ENCODE data around the gene DVL1.
A peak's percentile ranks its signal among the peaks of the same experiment; 100 is the strongest.
"Not testable (repeated sequence)": the region's sequence is repeated elsewhere in the genome, so short reads cannot be mapped to it uniquely, and the experiment has no call there.

Gene DVL1

DNA sequence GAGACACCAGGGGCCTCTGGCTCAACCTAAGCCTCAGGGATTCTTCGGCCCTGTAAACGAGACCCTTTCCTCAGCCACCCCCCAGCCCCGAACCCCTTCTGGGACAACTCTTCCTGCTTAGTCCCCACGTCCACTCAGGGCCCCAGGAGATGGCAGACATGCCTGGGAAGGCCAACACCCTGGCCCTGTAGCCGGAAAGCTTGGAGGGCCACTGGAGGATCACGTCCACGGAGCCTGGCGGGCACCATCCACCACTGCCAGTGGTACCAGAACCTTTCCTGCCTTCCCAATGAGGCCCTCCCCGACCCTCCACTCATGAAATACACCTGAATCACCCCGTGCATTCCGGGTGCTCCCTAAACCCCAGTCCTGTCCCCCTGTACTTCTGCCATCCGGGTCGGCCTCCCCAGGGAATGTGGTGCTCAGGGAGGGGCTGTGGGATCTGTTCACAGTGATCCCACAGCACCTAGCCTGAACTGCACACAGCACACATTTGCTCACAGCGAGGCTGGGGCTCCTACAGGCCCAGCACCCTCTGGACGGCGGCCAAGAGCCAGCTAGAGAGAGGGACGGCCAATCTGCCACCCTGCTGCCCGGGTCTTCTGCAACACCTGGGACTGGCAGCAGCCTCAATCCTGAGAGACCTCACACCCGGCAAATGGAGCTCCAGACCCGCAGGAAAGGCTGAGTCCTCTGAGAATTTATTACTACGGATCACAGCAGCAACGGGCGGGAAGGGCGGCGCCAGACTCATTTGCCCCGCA lies 24.0 kb upstream of the DVL1 start:
- no peak for DNase-seq

- DNase-seq: peak; percentile 52
Measured at GRCh38 chr1:1371746-1372711, 22.8 kb upstream of the DVL1 start.

- DNase-seq: no peak
Measured at GRCh38 chr1:1371364-1371745, 22.1 kb upstream of the DVL1 start.

GRCh38 chr1:1370771-1371300 lies 21.6 kb upstream of the DVL1 start:
- no peak for DNase-seq

- DNase-seq: not testable (repeated sequence)
Measured at GRCh38 chr1:1370094-1370493, 20.9 kb upstream of the DVL1 start.

DNA sequence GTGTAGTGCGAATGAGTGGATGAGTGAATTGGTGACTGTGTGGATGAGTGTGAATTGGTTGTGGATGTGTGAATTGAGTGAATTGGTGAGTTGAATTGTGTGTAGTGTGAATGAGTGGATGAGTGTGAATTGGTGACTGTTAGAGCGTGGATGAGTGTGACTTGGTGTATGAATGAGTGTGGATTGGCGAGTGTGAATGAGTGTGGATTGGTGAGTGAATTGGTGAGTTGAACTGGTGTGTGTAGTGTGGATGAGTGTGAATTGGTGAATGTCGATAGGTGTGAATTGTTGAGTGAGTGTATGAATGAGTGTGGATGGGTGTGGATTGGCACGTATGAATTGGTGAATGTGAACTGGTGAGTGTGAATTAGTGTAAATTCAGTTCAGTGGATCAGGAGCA lies 18.1 kb upstream of the DVL1 start:
- DNase-seq: no peak

GRCh38 chr1:1366699-1367066 lies 17.5 kb upstream of the DVL1 start:
- DNase-seq: no peak

GRCh38 chr1:1365875-1366698 lies 16.9 kb upstream of the DVL1 start:
- DNase-seq: no peak

DNA sequence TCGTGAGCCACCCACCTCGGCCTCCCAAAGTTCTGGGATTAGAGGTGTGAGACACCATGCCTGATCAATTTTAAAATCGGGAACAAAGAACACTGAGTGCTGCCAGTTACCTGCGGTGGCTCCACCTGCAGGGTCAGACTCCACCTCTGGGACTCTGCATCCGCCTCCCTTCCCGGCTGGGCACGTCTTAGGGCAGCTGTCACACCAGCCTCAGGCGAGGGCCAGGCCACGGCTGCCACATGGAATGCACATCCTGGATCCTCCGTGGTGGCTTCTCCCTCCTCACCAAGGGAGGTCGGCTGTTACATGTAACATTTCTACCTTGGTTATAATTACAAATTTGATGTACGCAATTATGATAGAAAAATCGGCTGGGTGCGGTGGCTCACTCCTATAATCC lies 15.0 kb upstream of the DVL1 start:
- DNase-seq: no peak

DNA sequence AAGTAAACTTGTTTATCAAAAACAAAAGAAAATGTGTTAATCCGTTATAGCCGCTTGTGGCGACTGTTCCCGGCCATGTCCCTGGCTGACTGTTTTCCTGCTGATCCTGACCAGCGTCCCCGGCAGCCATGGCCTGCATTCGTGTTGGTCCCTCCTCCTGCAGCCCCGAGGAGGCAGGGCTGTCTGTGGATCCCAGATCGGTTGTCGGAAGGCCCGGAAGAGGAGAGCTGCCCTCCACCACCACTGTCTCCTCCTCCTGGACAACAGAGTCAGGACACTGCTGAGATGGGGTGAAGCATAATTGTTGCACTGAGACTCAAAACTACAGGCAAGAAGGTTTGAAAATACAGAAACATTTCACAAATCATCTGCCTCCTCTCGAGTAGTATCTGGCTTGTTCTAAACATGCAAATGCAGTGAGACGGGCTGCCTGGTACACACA lies 12.8 kb upstream of the DVL1 start:
- DNase-seq: peak; percentile 83

DNA sequence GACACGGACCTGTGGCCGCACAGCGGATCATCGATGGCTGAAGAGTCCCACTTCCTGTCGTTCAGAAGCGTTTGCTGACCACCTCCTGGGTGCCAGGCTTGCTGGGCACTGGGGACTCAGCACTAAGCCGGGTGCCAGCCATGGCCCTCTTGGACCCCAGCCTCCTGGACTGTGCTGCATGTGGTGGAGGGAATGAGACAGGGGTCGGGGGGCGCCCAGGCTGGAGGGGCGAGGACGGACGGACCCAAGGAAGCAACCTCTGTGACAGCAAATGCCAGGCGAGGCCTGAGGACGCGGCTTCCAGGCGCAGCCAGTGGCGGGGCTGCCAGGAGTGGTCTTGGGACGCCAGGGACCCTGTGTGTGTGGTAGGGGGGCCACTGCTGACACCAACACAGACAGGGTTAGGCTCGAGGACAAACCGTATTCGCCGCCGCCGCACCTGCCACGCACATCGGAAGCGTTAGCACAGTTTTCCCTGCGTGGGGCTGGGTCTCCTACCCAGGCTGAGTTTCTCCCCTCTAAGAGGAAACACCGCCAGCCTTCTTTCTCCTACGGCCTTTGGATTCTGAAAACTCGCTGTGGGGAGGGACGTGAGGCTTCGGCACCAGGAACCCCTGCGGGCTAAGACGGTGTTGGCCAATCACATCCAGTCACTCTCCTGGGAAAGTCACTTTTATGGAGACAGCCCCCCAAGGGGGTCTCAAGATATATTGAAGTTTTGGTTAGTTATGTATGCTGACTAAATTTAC lies 12.2 kb upstream of the DVL1 start:
- DNase-seq: no peak

DNA sequence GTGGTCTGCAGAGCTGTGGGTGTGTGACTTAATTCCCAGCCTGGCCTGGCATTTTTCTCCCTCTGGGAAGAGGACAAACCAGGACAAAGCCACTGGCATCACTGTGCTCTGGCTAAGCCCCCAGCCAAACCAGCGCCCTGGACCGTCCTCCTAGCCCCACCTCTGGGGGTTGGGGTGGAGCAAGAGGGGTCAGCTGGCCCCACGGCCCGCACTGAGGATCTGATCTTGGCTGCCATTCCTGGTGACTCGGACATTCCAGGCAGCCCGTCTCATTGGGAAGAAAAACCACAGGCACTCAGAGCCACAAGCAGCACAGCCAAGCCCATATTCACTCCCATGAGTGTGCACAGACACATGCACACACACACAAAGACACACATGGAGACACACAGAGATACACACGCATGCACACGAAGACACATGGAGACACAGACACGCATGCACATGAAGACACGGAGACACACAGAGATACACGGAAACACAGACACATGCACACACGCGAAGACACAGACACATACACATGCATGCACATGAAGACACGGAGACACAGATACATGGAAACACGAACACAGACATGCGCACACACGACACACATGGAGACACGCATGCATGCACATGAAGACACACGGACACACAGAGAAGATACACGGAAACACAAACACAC lies 11.4 kb upstream of the DVL1 start:
- DNase-seq: peak; percentile 95

DNA sequence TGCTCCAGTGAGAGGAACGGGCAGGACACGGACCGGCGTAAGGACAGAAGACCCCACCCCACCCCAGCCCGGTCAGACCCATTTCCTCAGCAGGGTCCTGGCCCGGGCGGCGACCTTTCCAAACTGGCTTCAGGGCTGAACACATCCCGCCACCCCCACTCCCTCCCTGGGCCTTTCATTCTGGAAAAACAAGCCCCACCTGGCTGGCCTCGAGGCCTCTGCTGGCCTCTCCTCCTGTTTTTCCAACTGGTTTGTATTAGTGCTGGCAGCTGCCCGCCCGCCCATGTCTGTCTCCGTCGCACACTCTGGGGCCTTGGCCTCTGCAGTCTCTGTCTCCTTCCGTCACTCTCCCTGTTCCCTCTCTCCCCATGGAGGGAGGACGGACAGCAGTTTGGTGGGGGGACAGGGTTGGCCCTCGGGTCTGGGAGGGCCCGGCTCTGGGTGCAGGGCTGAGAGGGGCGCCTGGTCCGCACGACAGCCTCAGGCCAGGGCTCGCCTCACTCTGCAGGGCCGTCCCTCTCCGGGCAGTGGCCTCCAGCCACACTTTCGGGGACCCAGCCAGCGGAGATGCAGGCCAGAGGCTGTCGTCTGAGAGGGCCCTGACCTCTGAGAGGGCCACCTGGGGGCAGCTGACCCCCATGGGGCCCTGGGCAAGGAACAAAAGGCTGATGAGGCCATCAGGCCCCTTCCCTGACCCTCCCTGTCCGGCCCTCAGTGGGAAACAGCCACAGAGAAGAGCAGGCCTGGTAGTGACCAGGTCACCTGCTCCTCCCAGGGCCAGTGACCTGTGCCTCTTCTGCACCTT lies 10.6 kb upstream of the DVL1 start:
- peak; percentile 83 for DNase-seq

DNA sequence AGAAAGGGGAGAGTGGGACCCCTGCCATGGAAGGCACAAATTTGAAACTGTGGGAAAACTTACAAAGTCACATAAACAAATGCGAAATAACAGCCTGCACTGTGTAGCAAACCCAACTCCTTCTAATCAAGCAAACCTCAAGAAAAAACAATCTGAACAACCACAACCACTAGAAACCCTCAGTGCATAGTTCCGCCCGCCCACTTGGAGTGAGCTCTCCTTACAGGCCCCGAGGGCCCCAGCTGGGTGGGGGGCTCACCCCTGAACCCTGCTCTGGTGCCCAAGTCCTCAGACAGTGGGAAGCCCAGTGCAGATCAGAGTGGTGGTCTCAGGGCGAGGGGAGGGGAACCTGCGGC lies 10.1 kb upstream of the DVL1 start:
- peak; percentile 79 for DNase-seq

GRCh38 chr1:1358433-1359271 lies 9.4 kb upstream of the DVL1 start, which contains the start of gene MXRA8:
TSS of gene MXRA8 (minus strand) at chr1:1358555. CDS start at chr1:1358504, 51 bp downstream.
- peak; percentile 94 for DNase-seq

DNA sequence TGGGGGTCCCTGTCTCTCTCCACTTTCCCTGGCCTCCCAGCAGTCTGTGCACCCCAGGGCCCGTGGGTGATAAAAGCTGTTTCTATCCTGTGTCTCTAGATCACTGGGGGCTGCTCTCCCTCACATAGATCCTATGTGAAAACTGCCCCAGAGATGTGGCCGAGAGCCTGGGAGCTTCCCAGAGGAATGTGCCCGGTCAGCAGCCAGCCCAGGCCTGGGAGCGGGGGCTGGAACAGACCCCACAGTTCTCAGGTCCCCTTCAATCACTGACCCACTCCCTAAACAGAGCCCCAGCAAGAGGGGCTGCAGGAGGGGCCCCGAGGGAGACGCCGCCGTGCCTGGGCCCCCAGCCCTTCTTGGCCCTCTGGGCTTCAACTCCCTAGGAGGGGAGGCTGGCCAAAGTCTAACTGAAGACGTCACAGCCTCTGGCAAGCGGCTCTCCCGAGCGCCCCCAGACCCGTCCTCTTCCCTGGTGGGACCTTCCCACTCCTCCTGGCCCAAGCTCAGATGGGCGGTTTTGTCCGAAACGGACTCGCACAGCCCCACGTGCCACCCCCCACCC lies 8.7 kb upstream of the DVL1 start:
- DNase-seq: no peak

GRCh38 chr1:1356796-1357401 lies 7.7 kb upstream of the DVL1 start:
- DNase-seq: no peak

GRCh38 chr1:1356166-1356795 lies 7.1 kb upstream of the DVL1 start:
- DNase-seq: no peak

Measured in fibroblast of skin of right biceps (primary cell).